Caco-2 (cell line): ENCODE measurements around the gene KLB. TPM values are rescaled to one million over a fixed set of nuclear protein-coding genes. Genes with fewer than 3 reads are reported as not detected.

Source experiments
- BruUV-seq: library from RNA; stranded (reverse); fragments of 400-500 nt; replicated peaks from 2 replicates; lab custom pipeline; 2021; lab: Mats Ljungman, UMichigan
- CTCF ChIA-PET: fragments of 300-600 bp; sonication (Branson Sonifier 250); formaldehyde crosslinking; loops from one replicate; lab custom pipeline; 2022; ENCODE audit warnings: antibody characterized with exemption; lab: Charles Lee
- POLR2A ChIA-PET: fragments of 300-600 bp; sonication (Branson Sonifier 250); formaldehyde crosslinking; loops from one replicate; lab custom pipeline; 2022; ENCODE audit warnings: antibody characterized with exemption; lab: Charles Lee
- DNase-seq, 2 experiments: peaks; one replicate each; pipeline versions ENCODE4 v3.0.0 to v3.0.0-alpha.2; 2020 to 2022
- H3K27me3 ChIP-seq: replicated peaks from 2 replicates; pipeline ENCODE4 v1.6.0; 2011; ENCODE audit warnings: low read length; ENCODE audit not compliant: control insufficient read depth, insufficient read depth
- H3K36me3 ChIP-seq: 2 replicates; pipeline ENCODE4 v1.5.1; 2011; ENCODE audit warnings: low read length; ENCODE audit not compliant: control insufficient read depth, insufficient read depth
- H3K4me1 ChIP-seq: fragments of 250-450 bp; sonication (Bioruptor Pico); 2 replicates; pipeline ENCODE4 v1.5.1; 2020; ENCODE audit warnings: mild to moderate bottlenecking
- H3K4me3 ChIP-seq: 2 replicates; pipeline ENCODE4 v1.5.1; 2011; ENCODE audit warnings: low read depth, mild to moderate bottlenecking, control low read depth, low read length
- H3K9me3 ChIP-seq: fragments of 250-450 bp; sonication (Bioruptor Pico); 2 replicates; pipeline ENCODE4 v1.5.1; 2020; ENCODE audit warnings: mild to moderate bottlenecking, moderate library complexity
- H3K27ac Mint-ChIP-seq: one replicate; pipeline ENCODE4 v1.8.0; 2022; ENCODE audit warnings: mixed read lengths; ENCODE audit not compliant: unreplicated experiment
- H3K27me3 Mint-ChIP-seq: one replicate; pipeline ENCODE4 v1.8.0; 2022; ENCODE audit warnings: mixed read lengths; ENCODE audit not compliant: insufficient read depth, unreplicated experiment
- H3K36me3 Mint-ChIP-seq: one replicate; pipeline ENCODE4 v1.8.0; 2022; ENCODE audit warnings: mild to moderate bottlenecking, mixed read lengths; ENCODE audit not compliant: insufficient read depth, unreplicated experiment
- H3K4me1 Mint-ChIP-seq: one replicate; pipeline ENCODE4 v1.8.0; 2022; ENCODE audit warnings: low read depth, mixed read lengths; ENCODE audit not compliant: unreplicated experiment
- H3K4me3 Mint-ChIP-seq: one replicate; pipeline ENCODE4 v1.8.0; 2022; ENCODE audit warnings: mild to moderate bottlenecking, moderate library complexity, mixed read lengths; ENCODE audit not compliant: unreplicated experiment
- H3K9me3 Mint-ChIP-seq: one replicate; pipeline ENCODE4 v1.8.0; 2022; ENCODE audit warnings: mixed read lengths; ENCODE audit not compliant: unreplicated experiment
- CTCF ChIP-seq, 2 experiments: fragments of 200-600 bp in 1 of 2; IDR thresholded peaks; 1 replicate in 1 of 2; 2 replicates in 1 of 2; pipeline versions ENCODE4 v1.5.1 to v1.8.0; 2011 to 2022; ENCODE audit warnings: antibody characterized with exemption in 1 of 2, control low read depth in 1 of 2, inconsistent platforms in 1 of 2, low read depth in 1 of 2, low read length in 1 of 2, mild to moderate bottlenecking in 1 of 2, moderate library complexity in 1 of 2; ENCODE audit not compliant: insufficient read depth in 1 of 2, severe bottlenecking in 1 of 2, unreplicated experiment in 1 of 2
- intact Hi-C: fragments of 100-400 bp; cut with micrococcal nuclease; formaldehyde crosslinking; loops from one replicate; pipeline ENCODE4 v1.10.0; 2022; ENCODE audit not compliant: unreplicated experiment
- total RNA-seq: library from RNA; stranded (reverse); gene quantifications from 2 replicates; pipeline ENCODE4 v1.2.3, GENCODE V29; 2022

The KLB gene
- total RNA-seq, 1 experiment from 2014 or later: 2.2 TPM

- H3K4me1 ChIP-seq: peaks cover 7% of the 10 kb centered on the region
Observed at GRCh38 chr4:39446483-39446841, 39.7 kb downstream of the KLB start.

GRCh38 chr4:39446842-39447573, 40.3 kb downstream of the KLB start:
- intact Hi-C loops: no loop called here
- Mint-ChIP-seq H3K27me3 (no peaks in the 10 kb centered on the region), H3K36me3 (peaks cover 52% of the 10 kb centered on the region), H3K27ac (no peak overlapping the region), H3K4me1 (peaks cover 10% of the 10 kb centered on the region), H3K4me3 (no peak overlapping the region), H3K9me3 (no peaks in the 10 kb centered on the region)
- BruUV-seq: no TSS peak
- Histone ChIP-seq H3K9me3 (no peaks in the 10 kb centered on the region), H3K4me1 (peaks cover 9% of the 10 kb centered on the region), H3K27me3 (no peaks in the 10 kb centered on the region), H3K4me3 (no peak overlapping the region), H3K36me3 (no peaks in the 10 kb centered on the region)
- ChIA-PET POLR2A (no interaction called here), CTCF (interaction anchor here (1.1 kb wide), 1 partner anchor 19 kb away, joined by 3 read pairs; no protein-coding TSS in a partner anchor)
- TF ChIP-seq CTCF (IDR thresholded peaks at IDR 0.05; ENCODE audit: insufficient read depth in 1 of 2, low read depth in 1 of 2, low read length in 1 of 2, severe bottlenecking in 1 of 2, unreplicated experiment in 1 of 2): no peak
- DNase-seq: no peak

More at GRCh38 chr4:39446483-39446841, 39.7 kb downstream of the KLB start:
- Histone ChIP-seq H3K9me3 (no peaks in the 10 kb centered on the region), H3K4me3 (no peak overlapping the region), H3K36me3 (no peaks in the 10 kb centered on the region), H3K27me3 (no peaks in the 10 kb centered on the region)
- ChIA-PET POLR2A (no interaction called here), CTCF (interaction anchor here (1.1 kb wide), 1 partner anchor 19 kb away, joined by 3 read pairs; no protein-coding TSS in a partner anchor)
- Mint-ChIP-seq H3K36me3 (peaks cover 47% of the 10 kb centered on the region), H3K27ac (no peak overlapping the region), H3K4me3 (no peak overlapping the region), H3K27me3 (no peaks in the 10 kb centered on the region), H3K9me3 (no peaks in the 10 kb centered on the region), H3K4me1 (peaks cover 7% of the 10 kb centered on the region)
- TF ChIP-seq CTCF (IDR thresholded peaks at IDR 0.05; ENCODE audit: insufficient read depth in 1 of 2, low read depth in 1 of 2, low read length in 1 of 2, severe bottlenecking in 1 of 2, unreplicated experiment in 1 of 2): no peak
- intact Hi-C loops: no loop called here
- DNase-seq: no peak
- no TSS peak for BruUV-seq

GRCh38 chr4:39450618-39451017, 43.9 kb downstream of the KLB start:
- H3K9me3 Mint-ChIP-seq: no peaks in the 10 kb centered on the region
- Histone ChIP-seq H3K4me3 (no peak overlapping the region), H3K27me3 (no peaks in the 10 kb centered on the region), H3K9me3 (no peaks in the 10 kb centered on the region), H3K4me1 (peaks cover 16% of the 10 kb centered on the region), H3K36me3 (peaks cover 9% of the 10 kb centered on the region)
- intact Hi-C loops: loop anchor here (5.0 to 10.0 kb wide), 2 partner anchors 83 to 546 kb away; partner anchors contain the start of gene RFC1
- H3K36me3 Mint-ChIP-seq: peaks cover 88% of the 10 kb centered on the region
- peaks cover 16% of the 10 kb centered on the region for H3K4me1 Mint-ChIP-seq
- no peak for DNase-seq
- CTCF ChIA-PET: no interaction called here
- H3K27ac Mint-ChIP-seq: no peak overlapping the region
- POLR2A ChIA-PET: no interaction called here
- H3K4me3 Mint-ChIP-seq: no peak overlapping the region
- H3K27me3 Mint-ChIP-seq: no peaks in the 10 kb centered on the region
- BruUV-seq: no TSS peak
- TF ChIP-seq CTCF (IDR thresholded peaks at IDR 0.05; ENCODE audit: insufficient read depth in 1 of 2, low read depth in 1 of 2, low read length in 1 of 2, severe bottlenecking in 1 of 2, unreplicated experiment in 1 of 2): no peak
